ENCODE measurements around the gene PDPN. TPM values are rescaled to one million over a fixed set of nuclear protein-coding genes. Genes with fewer than 3 reads are reported as not detected.

The PDPN gene
- total RNA-seq, 2 experiments from 2014 or later: not detected

GRCh38 chr1:13584876-13585611, 1.4 kb downstream of the PDPN start:
- POLR2A ChIA-PET: no interaction called here
- H3K27me3 Mint-ChIP-seq: peaks cover 49% of the 10 kb centered on the region
- CTCF ChIA-PET: no interaction called here
- H3K27ac Mint-ChIP-seq: no peak overlapping the region
- DNase-seq: no peak
- H3K4me3 Mint-ChIP-seq: no peak overlapping the region
- no peaks in the 10 kb centered on the region for H3K9me3 Mint-ChIP-seq
- H3K36me3 Mint-ChIP-seq (ENCODE audit: low read depth): no peaks in the 10 kb centered on the region
- no peaks in the 10 kb centered on the region for H3K4me1 Mint-ChIP-seq

GRCh38 chr1:13585612-13585991, 2.0 kb downstream of the PDPN start:
- no peak overlapping the region for H3K27ac Mint-ChIP-seq
- no peak overlapping the region for H3K4me3 Mint-ChIP-seq
- H3K4me1 Mint-ChIP-seq: no peaks in the 10 kb centered on the region
- POLR2A ChIA-PET: no interaction called here
- peaks cover 49% of the 10 kb centered on the region for H3K27me3 Mint-ChIP-seq
- CTCF ChIA-PET: no interaction called here
- no peak for DNase-seq
- no peaks in the 10 kb centered on the region for H3K9me3 Mint-ChIP-seq
- no peaks in the 10 kb centered on the region for H3K36me3 Mint-ChIP-seq (ENCODE audit: low read depth)

- Mint-ChIP-seq H3K27ac (no peak overlapping the region), H3K4me3 (no peak overlapping the region), H3K4me1 (no peaks in the 10 kb centered on the region), H3K27me3 (peaks cover 49% of the 10 kb centered on the region), H3K9me3 (no peaks in the 10 kb centered on the region), H3K36me3 (ENCODE audit: low read depth) (no peaks in the 10 kb centered on the region)
- ChIA-PET POLR2A (no interaction called here), CTCF (no interaction called here)
- DNase-seq: no peak
Measured at GRCh38 chr1:13586001-13586400, 2.4 kb downstream of the PDPN start.

- no peak overlapping the region for H3K4me3 Mint-ChIP-seq
- DNase-seq: no peak
- H3K27ac Mint-ChIP-seq: no peak overlapping the region
- no peaks in the 10 kb centered on the region for H3K9me3 Mint-ChIP-seq
- ChIA-PET POLR2A (no interaction called here), CTCF (no interaction called here)
- H3K4me1 Mint-ChIP-seq: no peaks in the 10 kb centered on the region
- peaks cover 37% of the 10 kb centered on the region for H3K27me3 Mint-ChIP-seq
- no peaks in the 10 kb centered on the region for H3K36me3 Mint-ChIP-seq (ENCODE audit: low read depth)
Measured at GRCh38 chr1:13587256-13588030, 3.8 kb downstream of the PDPN start.

GRCh38 chr1:13588946-13589796, 5.5 kb downstream of the PDPN start:
- DNase-seq: no peak
- no peak overlapping the region for H3K27ac Mint-ChIP-seq
- POLR2A ChIA-PET: no interaction called here
- no peaks in the 10 kb centered on the region for H3K4me1 Mint-ChIP-seq
- H3K36me3 Mint-ChIP-seq (ENCODE audit: low read depth): no peaks in the 10 kb centered on the region
- no peak overlapping the region for H3K4me3 Mint-ChIP-seq
- no peaks in the 10 kb centered on the region for H3K9me3 Mint-ChIP-seq
- H3K27me3 Mint-ChIP-seq: peaks cover 28% of the 10 kb centered on the region
- CTCF ChIA-PET: no interaction called here

GRCh38 chr1:13590486-13590885, 6.9 kb downstream of the PDPN start:
- Mint-ChIP-seq H3K4me1 (no peaks in the 10 kb centered on the region), H3K4me3 (no peak overlapping the region), H3K27ac (no peak overlapping the region), H3K27me3 (peaks cover 16% of the 10 kb centered on the region), H3K9me3 (no peaks in the 10 kb centered on the region), H3K36me3 (ENCODE audit: low read depth) (no peaks in the 10 kb centered on the region)
- POLR2A ChIA-PET: no interaction called here
- CTCF ChIA-PET: no interaction called here
- no peak for DNase-seq

- ChIA-PET CTCF (no interaction called here), POLR2A (no interaction called here)
- DNase-seq: no peak
- H3K27me3 Mint-ChIP-seq: peaks cover 1% of the 10 kb centered on the region
- H3K4me3 Mint-ChIP-seq: no peak overlapping the region
- H3K9me3 Mint-ChIP-seq: no peaks in the 10 kb centered on the region
- no peak overlapping the region for H3K27ac Mint-ChIP-seq
- no peaks in the 10 kb centered on the region for H3K4me1 Mint-ChIP-seq
- no peaks in the 10 kb centered on the region for H3K36me3 Mint-ChIP-seq (ENCODE audit: low read depth)
Measured at GRCh38 chr1:13593511-13594131, 10.0 kb downstream of the PDPN start.

GRCh38 chr1:13595411-13595810, 11.8 kb downstream of the PDPN start:
- no peak for DNase-seq
- H3K27ac Mint-ChIP-seq: no peak overlapping the region
- no peaks in the 10 kb centered on the region for H3K4me1 Mint-ChIP-seq
- H3K4me3 Mint-ChIP-seq: no peak overlapping the region
- no peaks in the 10 kb centered on the region for H3K36me3 Mint-ChIP-seq (ENCODE audit: low read depth)
- no peaks in the 10 kb centered on the region for H3K9me3 Mint-ChIP-seq
- H3K27me3 Mint-ChIP-seq: peaks cover 1% of the 10 kb centered on the region
- ChIA-PET POLR2A (no interaction called here), CTCF (no interaction called here)

- DNase-seq: no peak
- CTCF ChIA-PET: no interaction called here
- no peak overlapping the region for H3K4me3 Mint-ChIP-seq
- POLR2A ChIA-PET: no interaction called here
- H3K9me3 Mint-ChIP-seq: no peaks in the 10 kb centered on the region
- H3K27me3 Mint-ChIP-seq: peaks cover 1% of the 10 kb centered on the region
- H3K27ac Mint-ChIP-seq: no peak overlapping the region
- no peaks in the 10 kb centered on the region for H3K4me1 Mint-ChIP-seq
- no peaks in the 10 kb centered on the region for H3K36me3 Mint-ChIP-seq (ENCODE audit: low read depth)
Measured at GRCh38 chr1:13597166-13597565, 13.5 kb downstream of the PDPN start.

GRCh38 chr1:13600762-13601453, 17.3 kb downstream of the PDPN start:
- no peak for DNase-seq
- no peaks in the 10 kb centered on the region for H3K9me3 Mint-ChIP-seq
- no peaks in the 10 kb centered on the region for H3K36me3 Mint-ChIP-seq (ENCODE audit: low read depth)
- H3K4me1 Mint-ChIP-seq: no peaks in the 10 kb centered on the region
- POLR2A ChIA-PET: no interaction called here
- no peak overlapping the region for H3K27ac Mint-ChIP-seq
- CTCF ChIA-PET: interaction anchor here (0.6 kb wide), 1 partner anchor 184 kb away, joined by 3 read pairs; no protein-coding TSS in a partner anchor
- no peaks in the 10 kb centered on the region for H3K27me3 Mint-ChIP-seq
- no peak overlapping the region for H3K4me3 Mint-ChIP-seq

GRCh38 chr1:13604176-13604575, 20.5 kb downstream of the PDPN start:
- Mint-ChIP-seq H3K27me3 (no peaks in the 10 kb centered on the region), H3K4me1 (no peaks in the 10 kb centered on the region), H3K9me3 (no peaks in the 10 kb centered on the region), H3K4me3 (no peak overlapping the region), H3K36me3 (ENCODE audit: low read depth) (no peaks in the 10 kb centered on the region), H3K27ac (no peak overlapping the region)
- ChIA-PET CTCF (no interaction called here), POLR2A (no interaction called here)
- DNase-seq: no peak

GRCh38 chr1:13604721-13605120, 21.1 kb downstream of the PDPN start:
- H3K4me3 Mint-ChIP-seq: no peak overlapping the region
- no peaks in the 10 kb centered on the region for H3K9me3 Mint-ChIP-seq
- no peaks in the 10 kb centered on the region for H3K36me3 Mint-ChIP-seq (ENCODE audit: low read depth)
- H3K27me3 Mint-ChIP-seq: no peaks in the 10 kb centered on the region
- no peaks in the 10 kb centered on the region for H3K4me1 Mint-ChIP-seq
- POLR2A ChIA-PET: no interaction called here
- CTCF ChIA-PET: no interaction called here
- H3K27ac Mint-ChIP-seq: no peak overlapping the region
- no peak for DNase-seq

- Mint-ChIP-seq H3K27me3 (no peaks in the 10 kb centered on the region), H3K9me3 (no peaks in the 10 kb centered on the region), H3K36me3 (ENCODE audit: low read depth) (no peaks in the 10 kb centered on the region), H3K4me3 (no peak overlapping the region), H3K4me1 (no peaks in the 10 kb centered on the region), H3K27ac (no peak overlapping the region)
- CTCF ChIA-PET: no interaction called here
- no peak for DNase-seq
- POLR2A ChIA-PET: no interaction called here
Measured at GRCh38 chr1:13605159-13605558, 21.5 kb downstream of the PDPN start.

All from activated CD4-positive, alpha-beta memory T cell treated with anti-CD3 and anti-CD28 coated beads, Interleukin-2, amount 10 ng/mL, durations not matched to agents 7 days and 5 days (primary cell).